HG03139 (cell line): Measurements from ENCODE around the gene DDB1.
"Not testable (repeated sequence)": the region's sequence is repeated elsewhere in the genome, so short reads cannot be mapped to it uniquely, and the experiment has no call there.

Experiments
- ATAC-seq: cut with Tn5 transposase; IDR thresholded peaks from one replicate; pipeline ENCODE4 v1.9.1; 2021; ENCODE audit not compliant: unreplicated experiment

Gene DDB1

GRCh38 chr11:61272731-61273130 is 60.2 kb downstream of the DDB1 start:
- no peak for ATAC-seq

GRCh38 chr11:61270354-61271076 is 62.4 kb downstream of the DDB1 start:
- no peak for ATAC-seq

DNA sequence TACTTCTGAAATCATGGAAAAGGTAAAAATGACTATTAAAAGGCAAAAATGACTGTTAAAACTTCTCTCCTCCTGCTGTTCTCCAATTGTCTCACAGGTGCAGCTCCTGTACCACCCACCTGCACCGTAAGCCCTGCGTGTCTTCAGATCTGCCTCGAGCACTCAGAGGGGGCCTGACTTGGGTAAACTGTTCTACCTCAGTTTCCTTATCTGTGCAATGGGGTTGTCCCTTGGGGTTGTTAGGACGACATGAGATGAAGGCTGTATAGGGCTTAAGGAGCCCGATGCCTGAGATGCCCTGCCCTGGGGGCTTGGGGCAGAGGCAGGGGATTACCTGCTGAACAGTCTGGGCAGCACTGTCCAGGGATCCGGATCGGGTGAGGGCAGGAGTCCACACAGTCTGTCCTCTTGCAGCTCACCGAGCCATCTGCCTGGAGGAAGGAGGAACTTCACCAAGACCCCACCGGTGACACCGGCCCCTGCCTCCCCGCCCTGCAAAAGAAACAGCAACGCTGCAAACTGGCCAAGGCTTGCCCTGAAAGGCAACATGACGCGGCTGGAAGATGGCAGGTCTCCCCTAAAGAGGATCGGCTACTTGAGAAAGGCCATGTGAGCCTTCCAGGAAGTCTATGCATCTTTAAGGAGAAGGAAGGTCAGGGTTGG is 64.2 kb downstream of the DDB1 start:
- no peak for ATAC-seq

GRCh38 chr11:61267437-61267841 is 65.5 kb downstream of the DDB1 start:
- ATAC-seq = no peak

GRCh38 chr11:61266602-61267001 is 66.3 kb downstream of the DDB1 start:
- ATAC-seq = no peak

DNA sequence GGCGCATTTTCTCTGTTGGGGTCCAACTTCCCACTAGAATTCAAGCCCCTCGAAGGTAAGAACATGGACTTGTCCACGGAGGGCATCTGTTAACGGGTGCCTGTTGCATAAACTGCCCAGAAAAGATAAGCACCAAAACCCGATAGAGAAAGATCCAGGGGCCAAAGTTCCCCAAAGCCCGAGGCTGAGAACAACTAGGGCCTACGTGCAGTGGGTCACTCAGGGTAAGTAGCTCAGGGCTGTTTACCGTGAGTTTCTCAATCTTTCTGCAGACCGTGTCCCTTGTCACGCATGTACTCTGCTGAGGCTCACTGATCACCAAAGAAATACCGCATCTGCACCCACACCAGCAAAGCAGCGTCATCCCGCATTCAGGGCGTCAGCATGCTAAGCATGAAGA is 67.5 kb downstream of the DDB1 start:
- no peak for ATAC-seq

GRCh38 chr11:61264795-61265194 is 68.1 kb downstream of the DDB1 start:
- ATAC-seq = no peak

GRCh38 chr11:61264371-61264770 is 68.5 kb downstream of the DDB1 start:
- ATAC-seq = no peak

DNA sequence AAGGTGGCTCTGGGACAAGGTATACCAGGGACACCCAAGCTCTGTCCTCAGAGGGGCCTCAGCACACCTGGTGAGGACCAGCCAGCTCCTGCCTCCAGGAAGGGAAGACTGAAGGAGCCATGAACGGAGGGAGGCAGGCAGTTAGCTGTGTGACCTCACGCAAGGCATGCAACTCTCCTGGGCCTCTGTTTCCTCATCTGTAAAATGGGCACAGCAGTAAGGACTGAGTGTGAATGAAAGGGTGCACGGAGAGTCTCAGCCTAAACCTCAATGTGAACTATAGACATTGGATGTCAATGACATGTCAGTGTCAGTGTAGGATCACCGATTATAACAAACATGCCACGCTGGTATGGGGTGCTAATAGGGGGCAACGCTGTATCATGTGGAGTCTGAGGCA is 73.5 kb downstream of the DDB1 start:
- no peak for ATAC-seq

DNA sequence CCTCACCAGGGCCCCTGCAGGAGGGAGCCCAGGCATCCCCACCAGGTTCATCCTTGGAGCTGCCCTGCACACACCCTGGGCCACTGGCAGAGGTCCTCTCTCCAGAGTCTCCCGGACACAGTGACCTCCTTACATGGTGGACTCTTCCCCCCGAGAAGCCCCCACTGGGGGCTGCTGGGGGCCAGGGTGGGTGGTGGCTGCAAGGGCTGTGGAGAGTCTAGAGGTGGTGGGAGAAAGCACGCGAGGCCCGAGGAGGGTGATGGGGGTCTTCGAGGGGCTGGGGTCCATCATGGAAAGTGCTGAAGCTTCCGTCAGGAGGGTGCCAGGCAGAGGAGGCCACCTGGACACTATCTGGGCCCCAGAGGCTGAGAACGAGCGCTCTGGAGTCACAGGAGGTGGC is 74.4 kb downstream of the DDB1 start:
- no peak for ATAC-seq

DNA sequence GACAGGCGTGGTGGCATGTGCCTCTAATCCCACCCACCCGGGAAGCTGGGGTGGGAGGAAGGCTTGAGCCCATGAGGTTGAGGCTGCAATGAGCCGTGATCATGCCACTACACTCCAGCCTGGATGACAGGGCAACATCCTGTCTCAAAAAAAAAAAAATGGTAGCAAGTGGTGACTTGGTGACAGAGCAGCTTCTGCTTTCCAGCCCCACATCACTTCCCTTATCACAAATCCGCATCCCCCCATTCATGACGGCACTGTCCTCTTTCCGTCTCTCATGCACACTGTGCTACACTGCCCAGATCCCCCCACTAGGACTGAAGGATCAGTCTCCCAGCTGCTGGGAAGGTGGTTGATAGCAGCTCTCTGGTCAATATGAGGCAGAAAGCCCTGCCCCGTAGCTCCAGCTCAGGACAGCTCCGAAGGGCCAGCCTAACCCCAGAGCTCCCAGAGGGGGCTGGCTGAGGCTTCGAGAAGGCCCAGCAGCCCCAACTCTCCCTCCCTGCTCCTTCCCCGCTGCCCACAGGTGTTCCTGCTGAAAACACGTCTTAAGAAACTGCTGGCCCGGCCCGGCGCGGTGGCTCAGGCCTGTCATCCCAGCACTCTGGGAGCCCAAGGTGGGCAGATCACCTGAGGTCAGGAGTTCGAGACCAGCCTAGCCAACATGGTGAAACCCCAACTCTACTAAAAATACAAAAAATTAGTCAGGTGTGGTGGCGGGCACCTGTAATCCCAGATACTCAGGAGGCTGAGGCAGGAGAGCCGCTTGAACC is 76.0 kb downstream of the DDB1 start:
- ATAC-seq = no peak

GRCh38 chr11:61254403-61255025 is 78.4 kb downstream of the DDB1 start:
- peak; percentile 50 for ATAC-seq

GRCh38 chr11:61252332-61252731 is 80.6 kb downstream of the DDB1 start:
- ATAC-seq = not testable (repeated sequence)

DNA sequence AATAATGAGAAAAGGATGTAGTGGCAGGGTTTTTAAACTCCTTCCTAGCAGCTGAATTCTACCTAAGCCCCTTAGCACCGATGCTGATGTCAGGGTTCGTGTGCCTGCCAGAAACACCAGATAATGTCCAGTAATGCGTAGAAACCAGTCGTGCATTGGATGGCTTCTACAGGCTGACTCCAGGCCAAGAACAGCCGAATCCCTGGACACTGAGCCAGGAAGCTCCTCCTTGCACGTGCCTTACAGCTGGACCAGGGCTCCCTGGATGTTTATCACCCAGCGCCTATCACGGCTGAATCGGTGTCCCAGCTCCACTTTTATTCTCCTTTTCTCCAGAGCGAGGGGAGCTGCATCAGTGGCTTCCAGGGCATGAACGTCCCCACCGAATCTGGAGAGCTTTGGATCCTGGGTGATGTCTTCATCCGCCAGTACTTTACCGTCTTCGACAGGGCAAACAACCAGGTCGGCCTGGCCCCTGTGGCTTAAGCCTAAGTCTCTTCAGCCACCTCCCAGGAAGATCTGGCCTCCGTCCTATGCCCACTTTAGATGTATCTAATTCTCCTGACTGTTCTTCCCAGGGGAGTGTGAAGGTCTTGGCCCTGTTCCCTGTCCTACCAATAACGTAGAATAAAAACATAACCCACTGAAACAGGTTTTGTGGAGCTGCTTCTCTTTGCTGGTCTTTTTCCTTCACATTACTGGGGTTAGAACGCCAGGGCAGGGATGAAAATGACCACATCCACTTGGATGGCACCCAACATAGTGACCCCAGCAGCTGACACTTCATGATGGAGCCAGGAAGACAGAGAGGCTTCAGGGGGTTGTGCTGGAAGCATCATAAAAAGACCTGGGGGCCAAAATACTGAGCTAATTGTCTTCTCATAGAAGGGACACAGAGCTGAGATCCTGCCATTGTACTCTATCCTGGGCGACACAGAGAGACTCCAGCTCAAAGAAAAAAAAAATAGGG is 81.8 kb downstream of the DDB1 start:
- not testable (repeated sequence) for ATAC-seq
